Fibroblast of lung (primary cell): ENCODE measurements around the gene RAB8B.

ENCODE experiments used
- CTCF ChIP-seq, 2 donors: IDR thresholded peaks in 1 of 2; conservative IDR thresholded peaks in 1 of 2; 1 replicate in 1 of 2; 2 replicates in 1 of 2; pipeline ENCODE4 v1.5.1; 2011 to 2012; ENCODE audit warnings: low read length in 2 of 2, control low read depth in 1 of 2, inconsistent platforms in 1 of 2, low read depth in 1 of 2, mild to moderate bottlenecking in 1 of 2
- EZH2 ChIP-seq: IDR thresholded peaks from 2 replicates; pipeline ENCODE4 v1.5.1; 2012; ENCODE audit warnings: low read length, control low read depth, mild to moderate bottlenecking; ENCODE audit errors: missing control alignments

- TF ChIP-seq CTCF (conservative IDR thresholded peaks at IDR 0.05 in 1 of 2, IDR thresholded peaks at IDR 0.05 in 1 of 2; ENCODE audit: low read depth in 1 of 2, low read length in 2 of 2), result peak; percentile 28 to 43
- no peak for TF ChIP-seq EZH2
Measured at GRCh38 chr15:63243101-63243500, 53.7 kb downstream of the RAB8B start.
